8988T (cell line): ENCODE data around the gene MRPL33.

Experiments
- DNase-seq: peaks from one replicate; pipeline ENCODE4 v3.0.0; 2011

MRPL33 gene

DNA sequence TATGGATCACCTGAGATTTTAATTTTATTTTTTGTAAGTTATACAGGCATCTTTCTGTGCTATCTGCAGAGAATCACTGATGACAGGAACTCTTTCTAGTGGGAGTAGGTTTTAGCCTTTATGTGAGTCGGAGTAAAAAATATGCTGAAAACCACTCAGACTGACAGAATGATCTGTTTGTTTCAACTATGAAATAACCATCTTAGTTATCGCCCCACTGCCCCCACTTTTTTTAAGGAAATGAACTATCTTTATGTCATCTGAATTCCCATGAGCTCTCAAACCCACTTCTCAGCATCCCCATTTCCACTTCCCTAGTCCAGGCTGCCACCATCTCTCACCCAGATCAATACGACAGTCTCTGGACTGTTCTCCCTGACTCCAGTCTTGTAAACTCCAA is 38.9 kb downstream of the MRPL33 start:
- no peak for DNase-seq

DNA sequence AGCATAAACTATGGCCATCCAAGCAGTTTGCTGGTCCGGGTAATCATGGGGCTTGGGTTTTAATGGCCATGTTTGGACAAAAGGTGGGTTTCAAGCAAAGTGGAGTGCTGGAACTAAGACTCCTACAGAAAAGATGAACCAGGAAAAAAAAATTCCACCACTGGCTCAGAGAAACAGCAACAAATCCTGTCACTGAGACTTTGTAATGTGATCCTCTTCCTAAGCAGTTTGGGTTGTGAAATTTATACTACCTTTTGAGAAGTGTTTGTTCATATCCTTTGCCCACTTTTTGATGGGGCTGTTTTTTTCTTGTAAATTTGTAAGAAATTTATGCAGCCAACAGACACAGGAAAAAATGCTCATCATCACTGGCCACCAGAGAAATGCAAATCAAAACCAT is 40.2 kb downstream of the MRPL33 start:
- no peak for DNase-seq

DNA sequence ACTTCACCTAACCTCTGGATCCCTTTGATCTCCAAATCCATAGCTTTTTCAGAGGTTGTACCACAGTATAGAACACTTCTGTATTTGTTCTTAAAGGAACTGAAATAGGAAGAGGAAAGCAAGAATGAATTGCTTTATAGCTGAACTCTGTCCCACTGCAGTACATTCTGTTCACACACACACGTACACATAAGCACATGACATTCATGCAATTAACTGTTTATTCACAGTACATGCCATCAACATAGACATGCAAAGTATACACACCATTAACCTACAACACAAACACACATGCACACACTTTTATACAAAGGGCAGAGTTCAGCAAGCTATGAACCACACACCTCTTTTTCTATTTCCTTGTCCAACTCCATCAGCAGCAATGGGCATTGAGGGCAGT is 43.2 kb downstream of the MRPL33 start:
- no peak for DNase-seq

DNA sequence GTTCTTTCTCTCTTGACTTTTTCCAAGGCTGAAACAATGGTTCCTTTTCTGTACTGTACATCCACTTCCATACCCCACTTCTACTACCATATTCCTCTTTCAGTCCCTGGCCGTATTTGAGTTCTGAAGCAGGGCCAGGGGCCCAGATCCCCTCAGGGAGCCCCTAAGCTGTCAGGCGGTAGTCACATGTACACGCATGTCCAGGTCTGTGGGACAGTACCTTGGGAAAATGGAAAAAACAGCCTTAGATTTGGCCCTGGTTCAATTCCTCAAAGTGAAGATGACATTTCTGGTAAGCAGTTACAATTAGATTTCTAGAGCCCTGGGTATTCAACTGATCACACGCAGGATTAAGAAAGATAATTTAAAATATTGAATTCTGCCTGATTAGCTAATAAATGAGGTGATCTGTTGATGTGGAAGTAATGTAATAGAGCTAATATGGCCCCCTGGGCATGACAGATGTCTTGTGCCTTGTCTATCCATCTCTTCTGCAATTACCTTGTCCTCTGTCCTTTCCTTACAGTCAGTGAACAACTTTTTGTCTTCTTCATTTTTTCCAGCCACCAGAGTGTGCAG is 44.4 kb downstream of the MRPL33 start:
- DNase-seq: no peak

DNA sequence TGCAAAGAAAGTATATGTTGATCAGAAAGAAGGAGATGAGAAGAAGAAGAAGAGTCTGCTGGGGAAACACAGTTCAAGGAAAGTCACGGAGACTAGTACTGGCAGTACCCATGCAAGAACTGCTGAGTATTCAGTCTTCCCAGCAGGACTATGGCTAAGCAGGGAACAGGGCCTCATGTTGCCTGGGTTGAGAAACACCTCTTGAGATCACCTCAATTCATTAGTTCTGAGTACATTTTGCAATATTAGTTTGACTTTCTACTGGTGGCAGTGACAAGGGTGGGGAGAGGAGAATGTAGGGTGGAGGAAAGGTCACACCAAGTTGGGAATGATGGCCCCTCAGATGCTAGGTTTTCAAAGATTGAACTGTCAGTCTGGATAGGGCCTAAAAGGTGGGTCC is 50.5 kb downstream of the MRPL33 start:
- no peak for DNase-seq

DNA sequence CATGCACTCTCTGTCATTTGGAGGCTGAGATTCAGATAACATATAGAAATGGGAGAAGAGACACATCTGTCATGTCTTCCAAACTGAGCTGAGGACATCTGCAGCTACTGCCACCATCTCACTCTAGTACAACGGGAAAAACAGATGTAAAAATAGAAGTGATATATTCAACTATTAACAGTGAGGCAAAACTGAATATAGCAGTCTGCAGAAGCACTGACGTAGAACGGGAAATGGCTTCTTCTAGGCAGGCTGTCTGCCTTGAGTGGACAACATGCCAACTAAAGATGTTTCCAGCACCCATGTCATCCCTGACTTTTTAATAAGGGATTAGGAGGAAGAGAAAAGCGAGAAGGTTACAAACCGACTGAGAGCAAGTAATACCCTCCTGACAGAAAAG is 51.6 kb downstream of the MRPL33 start:
- no peak for DNase-seq

DNA sequence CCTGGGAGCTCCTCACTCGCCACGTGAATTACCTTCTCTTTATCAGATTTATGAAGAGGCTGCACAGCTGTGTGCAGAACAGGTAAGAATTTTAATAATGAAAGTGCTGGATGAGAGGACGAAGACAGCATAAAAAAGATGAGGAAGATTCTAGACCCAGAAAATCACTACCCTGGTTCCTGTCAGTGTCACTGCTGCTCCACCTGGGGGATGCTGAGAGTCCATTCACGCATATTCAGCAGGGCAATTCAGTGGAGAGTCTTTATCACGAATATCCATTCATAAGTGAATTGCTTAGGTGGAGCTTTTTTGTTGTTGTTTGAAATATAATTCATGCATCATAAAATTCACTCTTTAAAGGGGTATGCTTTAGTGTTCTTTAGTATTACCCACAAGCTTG is 52.0 kb downstream of the MRPL33 start:
- no peak for DNase-seq

DNA sequence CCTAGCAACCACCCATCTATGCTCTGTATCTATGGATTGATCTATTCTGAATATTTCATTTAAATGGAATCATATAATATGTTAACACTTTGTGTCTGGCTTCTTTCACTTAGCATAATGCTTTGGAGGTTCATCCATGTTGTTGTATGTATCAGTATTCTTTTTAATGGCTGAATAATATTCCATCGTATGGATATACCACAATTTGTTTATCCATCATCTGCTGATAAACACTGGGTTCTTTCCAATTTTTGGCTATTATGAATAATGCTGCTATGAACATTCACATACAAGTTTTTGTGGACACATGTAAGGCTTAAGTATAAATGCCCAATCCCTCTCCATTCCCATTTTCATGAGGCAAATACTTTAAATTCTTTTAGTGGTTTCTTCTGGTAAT is 52.9 kb downstream of the MRPL33 start:
- DNase-seq: no peak

DNA sequence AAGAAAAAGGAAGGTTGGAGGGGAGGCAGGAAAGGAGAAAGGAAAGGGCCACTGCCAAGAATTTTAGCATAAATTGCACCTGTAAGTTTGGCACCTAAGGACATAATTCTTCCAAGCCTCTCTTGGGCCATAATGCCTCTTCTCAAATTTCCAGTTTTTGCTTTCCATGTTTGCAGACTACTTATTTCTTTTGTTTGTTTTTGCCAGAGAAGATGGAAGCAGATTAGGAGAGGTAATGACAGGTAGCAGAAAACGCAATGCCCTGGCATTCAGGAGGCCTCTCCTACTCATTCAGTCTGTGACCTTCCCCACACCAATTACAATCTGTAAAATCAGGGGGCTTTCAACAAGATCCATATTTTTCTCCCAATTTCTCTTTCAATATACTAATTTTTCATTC is 56.8 kb downstream of the MRPL33 start:
- no peak for DNase-seq
